ENCODE data around the gene FAM83F.

The FAM83F gene

GRCh38 chr22:40076702-40077645 lies 82.2 kb downstream of the FAM83F start:
- no peak for DNase-seq

GRCh38 chr22:40077646-40078016 lies 82.9 kb downstream of the FAM83F start:
- no peak for DNase-seq

GRCh38 chr22:40081662-40082061 lies 86.9 kb downstream of the FAM83F start:
- DNase-seq: no peak

GRCh38 chr22:40082184-40082583 lies 87.4 kb downstream of the FAM83F start:
- no peak for DNase-seq

GRCh38 chr22:40083794-40084193 lies 89.0 kb downstream of the FAM83F start:
- DNase-seq: no peak

GRCh38 chr22:40084246-40084645 lies 89.5 kb downstream of the FAM83F start:
- no peak for DNase-seq

- no peak for DNase-seq
Measured at GRCh38 chr22:40088818-40089217, 94.1 kb downstream of the FAM83F start.

Data from T-helper 9 cell (primary cell).